PC-9 (cell line): ENCODE results near the gene OTOP2.

Experiments
- EZH2 ChIP-seq: fragments of 200-600 bp; sonication (generic); IDR thresholded peaks from 2 replicates; pipeline ENCODE4 v1.8.0; 2017; ENCODE audit warnings: antibody characterized with exemption, low read depth
- TF ChIP-seq, protein P1 (sequence below): fragments of 200-600 bp; sonication (generic); conservative IDR thresholded peaks from 2 replicates; pipeline ENCODE4 v1.6.1; 2017; ENCODE audit warnings: mixed run types, antibody characterized with exemption, mild to moderate bottlenecking, moderate library complexity

DNA sequence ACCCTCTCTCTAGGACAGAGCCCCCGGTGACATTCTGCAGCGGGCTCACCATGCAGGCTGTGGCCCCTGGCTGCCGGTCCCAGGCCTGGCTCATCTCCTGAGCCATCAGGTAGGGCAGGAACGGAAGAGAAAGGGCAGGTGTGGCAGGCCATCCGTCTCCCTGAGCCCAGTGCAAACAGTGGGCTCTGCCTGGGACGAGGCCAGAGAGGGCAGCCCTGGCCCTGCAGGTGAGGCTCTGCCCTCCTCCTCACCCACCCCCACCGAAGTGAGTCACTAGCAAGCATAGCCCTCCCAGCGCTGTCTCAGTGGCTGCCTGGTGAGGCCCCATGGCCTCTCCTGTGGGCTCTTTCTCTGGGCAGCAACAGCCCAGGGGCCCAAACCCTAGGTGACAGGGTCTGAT lies 26.1 kb downstream of the OTOP2 start:
- TF ChIP-seq, protein P1, sequence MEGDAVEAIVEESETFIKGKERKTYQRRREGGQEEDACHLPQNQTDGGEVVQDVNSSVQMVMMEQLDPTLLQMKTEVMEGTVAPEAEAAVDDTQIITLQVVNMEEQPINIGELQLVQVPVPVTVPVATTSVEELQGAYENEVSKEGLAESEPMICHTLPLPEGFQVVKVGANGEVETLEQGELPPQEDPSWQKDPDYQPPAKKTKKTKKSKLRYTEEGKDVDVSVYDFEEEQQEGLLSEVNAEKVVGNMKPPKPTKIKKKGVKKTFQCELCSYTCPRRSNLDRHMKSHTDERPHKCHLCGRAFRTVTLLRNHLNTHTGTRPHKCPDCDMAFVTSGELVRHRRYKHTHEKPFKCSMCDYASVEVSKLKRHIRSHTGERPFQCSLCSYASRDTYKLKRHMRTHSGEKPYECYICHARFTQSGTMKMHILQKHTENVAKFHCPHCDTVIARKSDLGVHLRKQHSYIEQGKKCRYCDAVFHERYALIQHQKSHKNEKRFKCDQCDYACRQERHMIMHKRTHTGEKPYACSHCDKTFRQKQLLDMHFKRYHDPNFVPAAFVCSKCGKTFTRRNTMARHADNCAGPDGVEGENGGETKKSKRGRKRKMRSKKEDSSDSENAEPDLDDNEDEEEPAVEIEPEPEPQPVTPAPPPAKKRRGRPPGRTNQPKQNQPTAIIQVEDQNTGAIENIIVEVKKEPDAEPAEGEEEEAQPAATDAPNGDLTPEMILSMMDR: no peak
- no peak for TF ChIP-seq EZH2
